Neural progenitor cell (in vitro differentiated cells): ENCODE measurements around the gene AP2B1. TPM values are rescaled to one million over a fixed set of nuclear protein-coding genes. Genes with fewer than 3 reads are reported as not detected.

Experiments used
- DNase-seq: peaks from one replicate; pipeline ENCODE4 v3.0.0-alpha.2; 2016; ENCODE audit warnings: low spot score
- H2AFZ ChIP-seq: fragments of 200-600 bp; sonication (generic); replicated peaks from 2 replicates; pipeline ENCODE4 v1.6.1; 2016; ENCODE audit warnings: antibody characterized with exemption
- H3F3A ChIP-seq: fragments of 200-600 bp; sonication (generic); 2 replicates; pipeline ENCODE4 v1.6.1; 2016; ENCODE audit warnings: antibody characterized with exemption, low read depth
- H3K27ac ChIP-seq: fragments of 200-600 bp; sonication (generic); 2 replicates; pipeline ENCODE4 v1.5.1; 2016; ENCODE audit warnings: mild to moderate bottlenecking
- H3K27me3 ChIP-seq: fragments of 200-600 bp; sonication (generic); 2 replicates; pipeline ENCODE4 v1.6.1; 2016; ENCODE audit warnings: mild to moderate bottlenecking, moderate library complexity
- H3K36me3 ChIP-seq: fragments of 200-600 bp; sonication (generic); 2 replicates; pipeline ENCODE4 v1.5.1; 2016
- H3K4me1 ChIP-seq: fragments of 200-600 bp; sonication (generic); 2 replicates; pipeline ENCODE4 v1.6.1; 2016; ENCODE audit warnings: mixed run types
- H3K4me2 ChIP-seq: fragments of 200-600 bp; sonication (generic); 2 replicates; pipeline ENCODE4 v1.6.1; 2016
- H3K4me3 ChIP-seq: fragments of 200-600 bp; sonication (generic); 2 replicates; pipeline ENCODE4 v1.5.1; 2016
- H3K79me2 ChIP-seq: fragments of 200-600 bp; sonication (generic); 2 replicates; pipeline ENCODE4 v1.6.1; 2016; ENCODE audit warnings: low read depth
- H3K9ac ChIP-seq: fragments of 200-600 bp; sonication (generic); 2 replicates; pipeline ENCODE4 v1.6.1; 2016
- H3K9me3 ChIP-seq: fragments of 200-600 bp; sonication (generic); 2 replicates; pipeline ENCODE4 v1.5.1; 2016; ENCODE audit warnings: low read depth
- H4K20me1 ChIP-seq: fragments of 200-600 bp; sonication (generic); 2 replicates; pipeline ENCODE4 v1.6.1; 2016; ENCODE audit warnings: low read depth
- H3K27ac Mint-ChIP-seq: 3 replicates; pipeline ENCODE4 v1.8.0; 2021; ENCODE audit warnings: mixed read lengths
- H3K27me3 Mint-ChIP-seq: 2 replicates; pipeline ENCODE4 v1.8.0; 2022; ENCODE audit warnings: low read depth, mild to moderate bottlenecking, inconsistent platforms, moderate library complexity, mixed read lengths; ENCODE audit not compliant: insufficient read depth
- H3K36me3 Mint-ChIP-seq: 3 replicates; pipeline ENCODE4 v1.8.0; 2021; ENCODE audit warnings: mixed read lengths
- H3K4me1 Mint-ChIP-seq: 3 replicates; pipeline ENCODE4 v1.8.0; 2021; ENCODE audit warnings: mixed read lengths
- H3K4me3 Mint-ChIP-seq: 3 replicates; pipeline ENCODE4 v1.8.0; 2021; ENCODE audit warnings: mild to moderate bottlenecking, moderate library complexity, mixed read lengths
- H3K9me3 Mint-ChIP-seq: 3 replicates; pipeline ENCODE4 v1.8.0; 2020; ENCODE audit warnings: mixed read lengths
- CTCF ChIP-seq: fragments of 200-600 bp; sonication (generic); IDR thresholded peaks from 2 replicates; pipeline ENCODE4 v1.5.1; 2017; ENCODE audit warnings: antibody characterized with exemption, mild to moderate bottlenecking
- EZH2 ChIP-seq: fragments of 200-600 bp; sonication (generic); IDR thresholded peaks from 2 replicates; pipeline ENCODE4 v1.6.1; 2017; ENCODE audit warnings: antibody characterized with exemption, mild to moderate bottlenecking, moderate library complexity
- EZH2phosphoT487 ChIP-seq: fragments of 200-600 bp; sonication (generic); IDR thresholded peaks from 2 replicates; pipeline ENCODE4 v1.6.1; 2017; ENCODE audit warnings: antibody characterized with exemption
- total RNA-seq: library from RNA; depleted of rRNA; stranded (reverse); fragments of >200 nt; gene quantifications from 2 replicates; pipeline ENCODE4 v1.2.3, GENCODE V29; 2015; ENCODE audit warnings: low replicate concordance

Gene AP2B1
- total RNA-seq, 1 donor from 2014 or later = 125 TPM

GRCh38 chr17:35540589-35541404 is 46.3 kb upstream of the AP2B1 start:
- H3K4me2 ChIP-seq = no peak overlapping the region
- no peak overlapping the region for H2AFZ ChIP-seq
- Mint-ChIP-seq H3K27ac (no peak overlapping the region), H3K36me3 (no peaks in the 10 kb centered on the region), H3K9me3 (no peaks in the 10 kb centered on the region), H3K4me3 (no peak overlapping the region), H3K27me3 (peaks cover 6% of the 10 kb centered on the region), H3K4me1 (no peaks in the 10 kb centered on the region)
- no peaks in the 10 kb centered on the region for H3K36me3 ChIP-seq
- DNase-seq = no peak
- H3K27me3 ChIP-seq = peaks cover 32% of the 10 kb centered on the region
- H4K20me1 ChIP-seq = no peaks in the 10 kb centered on the region
- H3K79me2 ChIP-seq = no peaks in the 10 kb centered on the region
- no peaks in the 10 kb centered on the region for H3K9me3 ChIP-seq
- H3K4me3 ChIP-seq = no peak overlapping the region
- H3K27ac ChIP-seq = no peak overlapping the region
- TF ChIP-seq CTCF = no peak
- no peak for TF ChIP-seq EZH2
- no peak for TF ChIP-seq EZH2phosphoT487
- H3K4me1 ChIP-seq = no peaks in the 10 kb centered on the region
- H3K9ac ChIP-seq = no peak overlapping the region
- H3F3A ChIP-seq = no peaks in the 10 kb centered on the region

GRCh38 chr17:35541434-35541833 is 45.7 kb upstream of the AP2B1 start:
- H3K9me3 Mint-ChIP-seq = no peaks in the 10 kb centered on the region
- H3K27me3 Mint-ChIP-seq = peaks cover 5% of the 10 kb centered on the region
- H3K27ac ChIP-seq = no peak overlapping the region
- H3K4me3 Mint-ChIP-seq = no peak overlapping the region
- H4K20me1 ChIP-seq = no peaks in the 10 kb centered on the region
- H3K4me2 ChIP-seq = no peak overlapping the region
- no peak for DNase-seq
- H3K4me3 ChIP-seq = no peak overlapping the region
- no peak overlapping the region for H2AFZ ChIP-seq
- no peak overlapping the region for H3K27ac Mint-ChIP-seq
- H3K9ac ChIP-seq = no peak overlapping the region
- H3K79me2 ChIP-seq = no peaks in the 10 kb centered on the region
- no peaks in the 10 kb centered on the region for H3F3A ChIP-seq
- H3K27me3 ChIP-seq = peaks cover 38% of the 10 kb centered on the region
- no peaks in the 10 kb centered on the region for H3K4me1 Mint-ChIP-seq
- TF ChIP-seq EZH2phosphoT487 (no peak), EZH2 (no peak), CTCF (no peak)
- no peaks in the 10 kb centered on the region for H3K36me3 Mint-ChIP-seq
- H3K36me3 ChIP-seq = no peaks in the 10 kb centered on the region
- no peaks in the 10 kb centered on the region for H3K4me1 ChIP-seq
- no peaks in the 10 kb centered on the region for H3K9me3 ChIP-seq

- Histone ChIP-seq H3F3A (no peaks in the 10 kb centered on the region), H3K36me3 (no peaks in the 10 kb centered on the region), H3K4me3 (no peak overlapping the region), H3K9ac (no peak overlapping the region), H3K27ac (no peak overlapping the region), H3K4me2 (no peak overlapping the region), H4K20me1 (no peaks in the 10 kb centered on the region), H2AFZ (no peak overlapping the region), H3K4me1 (no peaks in the 10 kb centered on the region), H3K9me3 (no peaks in the 10 kb centered on the region), H3K79me2 (no peaks in the 10 kb centered on the region), H3K27me3 (peaks cover 51% of the 10 kb centered on the region)
- H3K4me3 Mint-ChIP-seq = no peak overlapping the region
- DNase-seq = no peak
- no peak overlapping the region for H3K27ac Mint-ChIP-seq
- no peaks in the 10 kb centered on the region for H3K4me1 Mint-ChIP-seq
- TF ChIP-seq CTCF (no peak), EZH2 (no peak), EZH2phosphoT487 (no peak)
- H3K9me3 Mint-ChIP-seq = no peaks in the 10 kb centered on the region
- no peaks in the 10 kb centered on the region for H3K36me3 Mint-ChIP-seq
- peaks cover 8% of the 10 kb centered on the region for H3K27me3 Mint-ChIP-seq
These were observed 44.1 kb upstream of the AP2B1 start for GRCh38 chr17:35542990-35543389.
